Erythroblast (primary cell): ENCODE results near the gene ELOVL2.

Experiments used
- GATA1 ChIP-seq: IDR thresholded peaks from 2 replicates; pipeline ENCODE4 v1.6.1; 2011; ENCODE audit warnings: low read depth, mild to moderate bottlenecking, control low read depth, low read length, moderate library complexity
- POLR2A ChIP-seq: IDR thresholded peaks from 2 replicates; pipeline ENCODE4 v1.6.1; 2011; ENCODE audit warnings: mild to moderate bottlenecking, low read length

- no peak for TF ChIP-seq POLR2A
- TF ChIP-seq GATA1 = no peak
Observed at GRCh38 chr6:11042025-11042749, 1.9 kb downstream of the ELOVL2 start.
